HepG2 (cell line): ENCODE measurements around the gene MYL11. TPM values are rescaled to one million over a fixed set of nuclear protein-coding genes. Genes with fewer than 3 reads are reported as not detected.
A peak's percentile ranks its signal among the peaks of the same experiment; 100 is the strongest.

ENCODE experiments used
- CHD2 ChIP-seq: IDR thresholded peaks from 2 replicates; pipeline ENCODE4 v1.6.1; 2011; ENCODE audit warnings: low read depth, low read length, improper control_type of control experiment
- FOXP1 ChIP-seq, 2 experiments: fragments of 450-650 bp in 1 of 2; IDR thresholded peaks; 2 replicates each; pipeline ENCODE4 v1.6.1; 2017 to 2018; ENCODE audit warnings: antibody characterized with exemption in 1 of 2
- FOXP4 ChIP-seq: sonication (generic); formaldehyde crosslinking; IDR thresholded peaks from 2 replicates; pipeline ENCODE4 v1.4.0; 2020; ENCODE audit warnings: missing genetic modification reagents
- GABPB1 ChIP-seq: IDR thresholded peaks from 2 replicates; pipeline ENCODE4 v1.6.1; 2016; ENCODE audit warnings: mild to moderate bottlenecking, missing genetic modification reagents, moderate library complexity, missing compliant biosample characterization
- HMGA1 ChIP-seq: sonication (generic); formaldehyde crosslinking; conservative IDR thresholded peaks from 2 replicates; pipeline ENCODE4 v1.4.0; 2020; ENCODE audit warnings: missing genetic modification reagents
- HNRNPL ChIP-seq: fragments of 200-400 bp; formaldehyde crosslinking; IDR thresholded peaks from 2 replicates; pipeline ENCODE4 v1.6.1; 2017; ENCODE audit warnings: mild to moderate bottlenecking, low read depth, low read length
- MTERF4 ChIP-seq: sonication (generic); formaldehyde crosslinking; IDR thresholded peaks from 2 replicates; pipeline ENCODE4 v1.8.0; 2023; ENCODE audit warnings: mild to moderate bottlenecking, missing genetic modification reagents
- ONECUT2 ChIP-seq: sonication (generic); formaldehyde crosslinking; IDR thresholded peaks from 2 replicates; pipeline ENCODE4 v1.4.0; 2020; ENCODE audit warnings: missing genetic modification reagents
- POLR2G ChIP-seq: fragments of 200-400 bp; formaldehyde crosslinking; IDR thresholded peaks from 2 replicates; pipeline ENCODE4 v1.6.1; 2018; ENCODE audit warnings: mild to moderate bottlenecking, low read depth, low read length, moderate library complexity
- SALL2 ChIP-seq: sonication (generic); formaldehyde crosslinking; IDR thresholded peaks from 2 replicates; pipeline ENCODE4 v1.8.1; 2023; ENCODE audit warnings: mild to moderate bottlenecking, missing genetic modification reagents, inconsistent platforms
- SMC3 ChIP-seq: IDR thresholded peaks from 2 replicates; pipeline ENCODE4 v1.6.1; 2011; ENCODE audit warnings: low read length, improper control_type of control experiment
- TGIF2 ChIP-seq: IDR thresholded peaks from 2 replicates; pipeline ENCODE4 v1.6.1; 2016; ENCODE audit warnings: control low read depth, missing compliant biosample characterization
- ZNF142 ChIP-seq: sonication (generic); formaldehyde crosslinking; IDR thresholded peaks from 2 replicates; pipeline ENCODE4 v1.4.0; 2020; ENCODE audit warnings: missing genetic modification reagents
- ZNF281 ChIP-seq: sonication (generic); formaldehyde crosslinking; IDR thresholded peaks from 2 replicates; pipeline ENCODE4 v1.4.0; 2020; ENCODE audit warnings: missing genetic modification reagents, borderline replicate concordance
- ZNF460 ChIP-seq: sonication (generic); formaldehyde crosslinking; IDR thresholded peaks from 2 replicates; pipeline ENCODE4 v1.5.1; 2020; ENCODE audit warnings: missing genetic modification reagents, mild to moderate bottlenecking, borderline replicate concordance
- ZNF510 ChIP-seq: sonication (generic); formaldehyde crosslinking; IDR thresholded peaks from 2 replicates; pipeline ENCODE4 v1.4.0; 2020; ENCODE audit warnings: low read depth, mild to moderate bottlenecking, missing genetic modification reagents
- ZNF672 ChIP-seq: sonication (generic); formaldehyde crosslinking; IDR thresholded peaks from 2 replicates; pipeline ENCODE4 v1.8.1; 2022; ENCODE audit warnings: missing genetic modification reagents
- polyA plus RNA-seq, 8 experiments: library from polyadenylated mRNA; depleted of rRNA in 3 of 8; stranded (reverse) in 7 of 8; unstranded in 1 of 8; fragments of >200 nt; fragmentation: Illumina TruSeq in 4 of 8; extraction: Trizol in 4 of 8; gene quantifications; 2 replicates each; pipeline versions ENCODE4 v1.2.1 to v1.2.3, GENCODE V29; 2011 to 2016; ENCODE audit warnings: low read depth in 4 of 8, missing spikeins in 1 of 8, mixed read lengths in 1 of 8; ENCODE audit not compliant: insufficient read depth in 1 of 8
- total RNA-seq, 5 experiments: library from RNA; depleted of rRNA; stranded (reverse); fragments of >200 nt; fragmentation: Illumina TruSeq; extraction: Trizol; gene quantifications; 2 replicates each; pipeline ENCODE4 v1.2.3, GENCODE V29; 2016; ENCODE audit warnings: low read depth in 1 of 5

MYL11 gene
- total and polyA plus RNA-seq, 2 of the 13 experiments (the other 11 are each of a cell fraction or from before 2014, with no cell fraction given), result not detected

GRCh38 chr16:30409125-30410060 lies 34.8 kb downstream of the MYL11 start (continued):
- TF ChIP-seq ZNF281 (CRISPR knock-in tag), result peak; percentile 92
- TF ChIP-seq MTERF4 (CRISPR knock-in tag), result no peak
- peak; percentile 95 for TF ChIP-seq SMC3
- no peak for TF ChIP-seq ZNF672 (CRISPR knock-in tag)
- TF ChIP-seq FOXP4, result 0 out of 2 replicates have a peak, but pooled peaks have one; percentile 17
- no peak for TF ChIP-seq ONECUT2
- no peak for TF ChIP-seq HNRNPL
- TF ChIP-seq GABPB1 (CRISPR knock-in tag), result peak; percentile 60
- TF ChIP-seq ZNF142 (CRISPR knock-in tag), result peak; percentile 40; the same call in 1 of the 2 replicates
- TF ChIP-seq CHD2, result peak; percentile 69
- TF ChIP-seq ZNF460 (CRISPR knock-in tag), result no peak
- no peak for TF ChIP-seq FOXP1 (IDR thresholded peaks at IDR 0.05)
- TF ChIP-seq FOXP1 (CRISPR knock-in tag; IDR thresholded peaks at IDR 0.05), result no peak
- no peak for TF ChIP-seq HMGA1 (CRISPR knock-in tag)
- 0 out of 2 replicates have a peak, but pooled peaks have one; percentile 62 for TF ChIP-seq SALL2
- TF ChIP-seq ZNF510 (CRISPR knock-in tag), result no peak
- no peak for TF ChIP-seq POLR2G
- TF ChIP-seq TGIF2 (CRISPR knock-in tag), result 0 out of 2 replicates have a peak, but pooled peaks have one; percentile 59
